ENCODE measurements around the gene CIC. TPM values are rescaled to one million over a fixed set of nuclear protein-coding genes. Genes with fewer than 3 reads are reported as not detected.

The CIC gene
- total RNA-seq, 1 experiment from 2014 or later: 67.9 TPM

DNA sequence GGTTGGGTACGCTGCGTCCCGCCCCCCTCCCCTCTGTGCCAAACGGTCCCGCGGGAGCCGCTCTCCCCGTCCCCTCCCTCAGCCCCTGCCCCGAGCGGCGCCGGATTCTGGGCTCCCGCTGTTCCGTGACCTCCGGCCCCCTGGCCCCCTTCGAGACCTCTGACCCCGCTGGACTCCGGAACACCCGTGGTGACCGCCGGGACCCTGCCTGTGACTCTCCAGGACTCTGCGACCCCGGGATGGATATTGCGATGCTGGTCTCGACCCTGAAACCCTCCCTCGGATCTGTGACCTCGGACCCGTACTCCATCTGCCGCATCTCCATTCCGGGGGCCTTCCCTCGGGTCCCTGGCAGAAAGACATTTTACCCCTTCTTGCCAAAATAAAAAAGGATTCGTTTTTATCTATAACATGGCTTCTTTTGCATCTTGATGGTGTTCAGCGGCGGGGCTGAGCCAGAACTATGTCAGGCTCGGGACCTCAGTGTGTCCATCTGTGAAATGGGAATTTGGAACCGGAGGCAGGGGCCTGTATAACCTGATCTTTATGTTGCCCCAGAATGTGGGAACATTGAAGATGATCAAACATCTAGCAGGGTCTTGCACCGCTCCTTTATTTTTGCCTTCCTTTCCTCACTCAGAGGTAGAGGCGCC is 55.7 kb downstream of the CIC start:
- H3K4me1 Mint-ChIP-seq (ENCODE audit: insufficient read depth, unreplicated experiment): peaks cover 14% of the 10 kb centered on the region
- H3K27me3 Mint-ChIP-seq (ENCODE audit: insufficient read depth, unreplicated experiment): no peaks in the 10 kb centered on the region
- peak overlapping the region; percentile 73 for H3K27ac Mint-ChIP-seq (ENCODE audit: low read depth, unreplicated experiment)
- intact Hi-C loops (cut with micrococcal nuclease): loop anchor here (1.0 to 10.0 kb wide), 3 partner anchors 78 to 220 kb away; no protein-coding TSS in a partner anchor
- H3K9me3 Mint-ChIP-seq (ENCODE audit: unreplicated experiment): no peaks in the 10 kb centered on the region
- ChIA-PET POLR2A (no interaction called here), CTCF (no interaction called here)
- no TSS peak for BruUV-seq (replicated peaks)
- H3K36me3 Mint-ChIP-seq (ENCODE audit: insufficient read depth, unreplicated experiment): no peaks in the 10 kb centered on the region
- TF ChIP-seq CTCF (IDR thresholded peaks at IDR 0.05; ENCODE audit: unreplicated experiment): peak; percentile 76
- H3K4me3 Mint-ChIP-seq (ENCODE audit: unreplicated experiment): peak overlapping the region; percentile 87
- no peak for DNase-seq (ENCODE audit: unreplicated experiment)

GRCh38 chr19:42325308-42325895 is 56.4 kb downstream of the CIC start, which contains the start of gene MEGF8:
Gene MEGF8 (plus strand): TSS chr19:42325635. CDS start chr19:42326244, 609 bp downstream.
- CTCF ChIA-PET: no interaction called here
- Mint-ChIP-seq H3K27me3 (ENCODE audit: insufficient read depth, unreplicated experiment) (no peaks in the 10 kb centered on the region), H3K27ac (ENCODE audit: low read depth, unreplicated experiment) (peak within 1 kb of the TSS; percentile 73), H3K9me3 (ENCODE audit: unreplicated experiment) (no peaks in the 10 kb centered on the region), H3K4me3 (ENCODE audit: unreplicated experiment) (peak within 1 kb of the TSS; percentile 87), H3K36me3 (ENCODE audit: insufficient read depth, unreplicated experiment) (no peaks in the 10 kb centered on the region), H3K4me1 (ENCODE audit: insufficient read depth, unreplicated experiment) (peaks cover 14% of the 10 kb centered on the region)
- DNase-seq (ENCODE audit: unreplicated experiment): peak; percentile 99
- POLR2A ChIA-PET: no interaction called here
- intact Hi-C loops (cut with micrococcal nuclease): loop anchor here (1.0 to 10.0 kb wide), 3 partner anchors 79 to 221 kb away; no protein-coding TSS in a partner anchor
- BruUV-seq (replicated peaks): no TSS peak
- no peak for TF ChIP-seq CTCF (IDR thresholded peaks at IDR 0.05; ENCODE audit: unreplicated experiment)

DNA sequence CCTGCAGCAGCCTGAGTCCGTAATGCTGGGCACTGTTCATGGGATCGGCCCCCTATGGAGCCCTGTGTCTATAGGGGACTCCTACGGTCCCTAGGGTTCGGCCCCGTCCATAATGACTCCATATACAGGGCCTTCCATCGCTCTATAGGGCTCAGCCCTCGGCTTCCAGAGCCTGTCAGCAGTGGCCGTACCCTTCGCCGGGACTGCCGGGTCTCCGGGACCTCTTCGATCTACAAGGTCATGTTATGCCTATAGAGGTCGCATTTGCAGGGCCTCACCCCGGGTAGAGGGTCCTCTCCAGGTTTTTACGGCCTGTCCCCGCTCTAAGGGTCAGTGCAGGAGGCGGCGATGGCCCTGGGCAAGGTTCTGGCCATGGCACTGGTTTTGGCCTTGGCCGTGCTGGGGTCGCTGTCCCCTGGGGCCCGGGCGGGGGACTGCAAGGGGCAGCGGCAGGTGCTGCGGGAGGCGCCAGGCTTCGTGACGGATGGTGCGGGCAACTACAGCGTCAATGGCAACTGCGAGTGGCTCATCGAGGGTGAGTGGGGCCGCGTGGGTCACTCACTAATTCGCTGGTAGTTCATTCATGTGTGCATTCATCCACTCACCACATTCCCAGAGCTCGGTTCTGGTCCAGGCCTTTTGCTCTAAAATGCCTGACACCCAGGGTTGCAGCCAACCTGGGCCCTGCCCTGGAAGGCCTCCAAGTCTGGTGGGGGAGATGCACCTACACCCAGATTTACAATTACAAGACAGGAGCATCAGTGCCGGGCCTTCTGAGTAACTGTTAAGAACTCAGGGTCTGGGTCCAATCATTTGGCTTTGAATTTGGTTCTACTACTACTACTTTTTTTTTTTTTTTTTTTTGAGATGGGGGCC is 57.1 kb downstream of the CIC start:
- intact Hi-C loops (cut with micrococcal nuclease): loop anchor here (1.0 to 10.0 kb wide), 3 partner anchors 80 to 221 kb away; no protein-coding TSS in a partner anchor
- ChIA-PET CTCF (interaction anchor here (0.6 to 1.5 kb wide), 3 partner anchors 75 to 228 kb away, joined by 3 to 4 read pairs (median 4); no protein-coding TSS in a partner anchor), POLR2A (interaction anchor here (2.0 to 3.0 kb wide), 2 partner anchors 14 to 83 kb away, joined by 5 to 12 read pairs; partner anchors contain the start of gene GSK3A)
- peak overlapping the region; percentile 87 for H3K4me3 Mint-ChIP-seq (ENCODE audit: unreplicated experiment)
- TSS peak; percentile 73 for BruUV-seq (replicated peaks)
- no peaks in the 10 kb centered on the region for H3K9me3 Mint-ChIP-seq (ENCODE audit: unreplicated experiment)
- no peaks in the 10 kb centered on the region for H3K36me3 Mint-ChIP-seq (ENCODE audit: insufficient read depth, unreplicated experiment)
- TF ChIP-seq CTCF (IDR thresholded peaks at IDR 0.05; ENCODE audit: unreplicated experiment): peak; percentile 24
- H3K27me3 Mint-ChIP-seq (ENCODE audit: insufficient read depth, unreplicated experiment): no peaks in the 10 kb centered on the region
- peaks cover 14% of the 10 kb centered on the region for H3K4me1 Mint-ChIP-seq (ENCODE audit: insufficient read depth, unreplicated experiment)
- DNase-seq (ENCODE audit: unreplicated experiment): no peak
- H3K27ac Mint-ChIP-seq (ENCODE audit: low read depth, unreplicated experiment): peak overlapping the region; percentile 73
